GM19023 (cell line): Measurements from ENCODE around the gene HYLS1.
"Not testable (repeated sequence)": the region's sequence is repeated elsewhere in the genome, so short reads cannot be mapped to it uniquely, and the experiment has no call there.

Experiments
- ATAC-seq: cut with Tn5 transposase; IDR thresholded peaks from one replicate; pipeline ENCODE4 v1.9.1; 2021; ENCODE audit warnings: mild to moderate bottlenecking, moderate library complexity; ENCODE audit not compliant: unreplicated experiment

HYLS1 gene

GRCh38 chr11:125887373-125888324, at the start of gene HYLS1:
TSS of gene HYLS1 (plus strand) at chr11:125887668. CDS start at chr11:125899369, 11,701 bp downstream.
- ATAC-seq = peak; percentile 87

- no peak for ATAC-seq
Measured at GRCh38 chr11:125842321-125842948, 45.0 kb upstream of the HYLS1 start.

- ATAC-seq = no peak
Measured at GRCh38 chr11:125846188-125846587, 41.3 kb upstream of the HYLS1 start.

- ATAC-seq = not testable (repeated sequence)
Measured at GRCh38 chr11:125857670-125858069, 29.8 kb upstream of the HYLS1 start.

- ATAC-seq = not testable (repeated sequence)
Measured at GRCh38 chr11:125862786-125863185, 24.7 kb upstream of the HYLS1 start.

GRCh38 chr11:125865354-125865753, 22.1 kb upstream of the HYLS1 start:
- ATAC-seq = not testable (repeated sequence)

GRCh38 chr11:125869521-125869920, 17.9 kb upstream of the HYLS1 start:
- no peak for ATAC-seq

GRCh38 chr11:125871391-125872137, 15.9 kb upstream of the HYLS1 start:
- ATAC-seq = no peak

GRCh38 chr11:125872138-125872491, 15.4 kb upstream of the HYLS1 start:
- ATAC-seq = no peak

- no peak for ATAC-seq
Measured at GRCh38 chr11:125873881-125874555, 13.4 kb upstream of the HYLS1 start.

- peak; percentile 62 for ATAC-seq
Measured at GRCh38 chr11:125874556-125875124, 12.8 kb upstream of the HYLS1 start.

GRCh38 chr11:125881291-125881690, 6.2 kb upstream of the HYLS1 start:
- ATAC-seq = no peak

GRCh38 chr11:125883375-125883774, 4.1 kb upstream of the HYLS1 start:
- no peak for ATAC-seq

- ATAC-seq = peak; percentile 40
Measured at GRCh38 chr11:125886997-125887372, 483 bp upstream of the HYLS1 start.

GRCh38 chr11:125890447-125891100, 3.1 kb downstream of the HYLS1 start:
- no peak for ATAC-seq

GRCh38 chr11:125892071-125892470, 4.6 kb downstream of the HYLS1 start:
- ATAC-seq = no peak

- no peak for ATAC-seq
Measured at GRCh38 chr11:125892994-125893393, 5.5 kb downstream of the HYLS1 start.

- no peak for ATAC-seq
Measured at GRCh38 chr11:125901872-125902271, 14.4 kb downstream of the HYLS1 start.

GRCh38 chr11:125902277-125902926, 14.9 kb downstream of the HYLS1 start:
- no peak for ATAC-seq
